Body of pancreas (tissue), 4 donors: ENCODE measurements around the gene RAB1A.
A peak's percentile ranks its signal among the peaks of the same experiment; 100 is the strongest.

Experiments
- POLR2A ChIP-seq, 3 donors: fragments of 450-650 bp; IDR thresholded peaks; one replicate each; pipeline ENCODE4 v1.6.1; 2016; ENCODE audit warnings: antibody characterized with exemption in 3 of 3, mild to moderate bottlenecking in 2 of 3
- TF ChIP-seq, protein P1 (sequence below), 7 experiments: fragments of 450-650 bp in 4 of 7; fragments of 200-600 bp in 3 of 7; sonication (generic) in 3 of 7; IDR thresholded peaks; one replicate each; pipeline ENCODE4 v1.5.1; 2016 to 2019; ENCODE audit warnings: antibody characterized with exemption in 7 of 7

DNA sequence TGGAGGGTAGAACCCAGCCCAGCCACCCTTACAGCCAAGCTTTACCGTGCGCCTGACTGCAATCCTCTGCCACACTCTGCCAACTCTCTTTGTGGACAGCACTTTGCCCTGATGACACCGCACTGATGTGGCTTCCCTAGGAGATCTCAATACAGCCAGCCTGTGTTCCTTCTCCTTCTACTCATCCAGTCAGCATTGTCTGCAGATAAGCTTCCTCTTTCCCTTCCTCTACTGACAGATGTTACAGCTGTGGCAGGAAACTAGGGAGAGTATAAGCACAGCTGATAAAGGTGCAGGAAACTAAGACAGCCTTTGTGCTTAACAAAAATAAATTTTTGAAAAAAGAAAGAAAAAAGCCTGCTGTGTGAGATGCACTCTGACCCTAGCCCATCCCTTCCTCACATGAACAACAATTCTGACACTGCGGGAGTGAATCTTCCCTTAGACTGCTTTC, 48.6 kb downstream of the RAB1A start:
- TF ChIP-seq, protein P1, sequence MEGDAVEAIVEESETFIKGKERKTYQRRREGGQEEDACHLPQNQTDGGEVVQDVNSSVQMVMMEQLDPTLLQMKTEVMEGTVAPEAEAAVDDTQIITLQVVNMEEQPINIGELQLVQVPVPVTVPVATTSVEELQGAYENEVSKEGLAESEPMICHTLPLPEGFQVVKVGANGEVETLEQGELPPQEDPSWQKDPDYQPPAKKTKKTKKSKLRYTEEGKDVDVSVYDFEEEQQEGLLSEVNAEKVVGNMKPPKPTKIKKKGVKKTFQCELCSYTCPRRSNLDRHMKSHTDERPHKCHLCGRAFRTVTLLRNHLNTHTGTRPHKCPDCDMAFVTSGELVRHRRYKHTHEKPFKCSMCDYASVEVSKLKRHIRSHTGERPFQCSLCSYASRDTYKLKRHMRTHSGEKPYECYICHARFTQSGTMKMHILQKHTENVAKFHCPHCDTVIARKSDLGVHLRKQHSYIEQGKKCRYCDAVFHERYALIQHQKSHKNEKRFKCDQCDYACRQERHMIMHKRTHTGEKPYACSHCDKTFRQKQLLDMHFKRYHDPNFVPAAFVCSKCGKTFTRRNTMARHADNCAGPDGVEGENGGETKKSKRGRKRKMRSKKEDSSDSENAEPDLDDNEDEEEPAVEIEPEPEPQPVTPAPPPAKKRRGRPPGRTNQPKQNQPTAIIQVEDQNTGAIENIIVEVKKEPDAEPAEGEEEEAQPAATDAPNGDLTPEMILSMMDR (IDR thresholded peaks at IDR 0.05) = no peak
- TF ChIP-seq POLR2A (IDR thresholded peaks at IDR 0.05) = peak in 1 of 3 donors; percentile 11
